PC-9 (cell line): ENCODE data around the gene ZNF488.
"Not testable (repeated sequence)": the region's sequence is repeated elsewhere in the genome, so short reads cannot be mapped to it uniquely, and the experiment has no call there.

Experiments used
- CTCF ChIP-seq: fragments of 200-600 bp; sonication (generic); conservative IDR thresholded peaks from 2 replicates; pipeline ENCODE4 v1.6.1; 2017; ENCODE audit warnings: mixed run types, antibody characterized with exemption, mild to moderate bottlenecking, moderate library complexity
- EZH2 ChIP-seq: fragments of 200-600 bp; sonication (generic); IDR thresholded peaks from 2 replicates; pipeline ENCODE4 v1.8.0; 2017; ENCODE audit warnings: antibody characterized with exemption, low read depth

- TF ChIP-seq CTCF, EZH2: not testable (repeated sequence)
These were observed 32.5 kb upstream of the ZNF488 start for GRCh38 chr10:47416305-47417218.
